Body of pancreas (tissue), 4 donors: Measurements from ENCODE around the gene PPP1R37. TPM values are rescaled to one million over a fixed set of nuclear protein-coding genes. Genes with fewer than 3 reads are reported as not detected.

ENCODE experiments used
- ATAC-seq: fragments of 150-250 bp; one replicate; pipeline ENCODE4 v1.9.1; 2016
- DNase-seq, 4 donors: peaks; one replicate each; pipeline ENCODE4 v3.0.0-alpha.2; 2019
- H3K27ac ChIP-seq, 4 donors: fragments of 200-600 bp; sonication (generic); 1 replicate in 3 of 4; 2 replicates in 1 of 4; pipeline versions ENCODE4 v1.5.1 to v1.6.1; 2016 to 2019; ENCODE audit warnings: mild to moderate bottlenecking in 1 of 4, mixed read lengths in 1 of 4, moderate library complexity in 1 of 4
- H3K27me3 ChIP-seq, 2 donors: fragments of 200-600 bp; sonication (generic); one replicate each; pipeline ENCODE4 v1.6.0; 2016; ENCODE audit warnings: mild to moderate bottlenecking in 1 of 2
- H3K36me3 ChIP-seq, 2 donors: fragments of 200-600 bp; sonication (generic); replicated peaks in 1 of 2; 2 replicates each; pipeline ENCODE4 v1.5.1; 2016; ENCODE audit warnings: low read depth in 2 of 2; ENCODE audit not compliant: insufficient read depth in 1 of 2
- H3K4me1 ChIP-seq: fragments of 200-600 bp; sonication (generic); one replicate; pipeline ENCODE4 v1.6.0; 2016
- H3K4me3 ChIP-seq, 2 donors: fragments of 200-600 bp; sonication (generic); 1 replicate in 1 of 2; 2 replicates in 1 of 2; pipeline ENCODE4 v1.5.1; 2016 to 2019
- H3K9me3 ChIP-seq, 3 donors: fragments of 200-600 bp; sonication (generic); 1 replicate in 2 of 3; 2 replicates in 1 of 3; pipeline ENCODE4 v1.5.1; 2016
- POLR2A ChIP-seq, 3 donors: fragments of 450-650 bp; IDR thresholded peaks; one replicate each; pipeline ENCODE4 v1.6.1; 2016; ENCODE audit warnings: antibody characterized with exemption in 3 of 3, mild to moderate bottlenecking in 2 of 3
- WGBS, 2 donors: methylation state at CpG; one replicate each; pipeline ENCODE4 v1.1.5; 2017; 5-methylcytosine and 5-hydroxymethylcytosine counted together
- intact Hi-C: fragments of 100-400 bp; cut with DNase I; formaldehyde crosslinking; loops from one replicate; pipeline ENCODE4 v1.15.1; 2023
- total RNA-seq, 2 donors: library from RNA; depleted of rRNA; stranded (reverse); fragments of >200 nt; gene quantifications; one replicate each; pipeline ENCODE4 v1.1.0, GENCODE V29; 2016
- TF ChIP-seq, protein P1 (sequence below), 7 experiments: fragments of 450-650 bp in 4 of 7; fragments of 200-600 bp in 3 of 7; sonication (generic) in 3 of 7; IDR thresholded peaks; one replicate each; pipeline ENCODE4 v1.5.1; 2016 to 2019; ENCODE audit warnings: antibody characterized with exemption in 7 of 7

The PPP1R37 gene
- total RNA-seq, 2 donors from 2014 or later: 16.6 to 49.8 TPM

DNA sequence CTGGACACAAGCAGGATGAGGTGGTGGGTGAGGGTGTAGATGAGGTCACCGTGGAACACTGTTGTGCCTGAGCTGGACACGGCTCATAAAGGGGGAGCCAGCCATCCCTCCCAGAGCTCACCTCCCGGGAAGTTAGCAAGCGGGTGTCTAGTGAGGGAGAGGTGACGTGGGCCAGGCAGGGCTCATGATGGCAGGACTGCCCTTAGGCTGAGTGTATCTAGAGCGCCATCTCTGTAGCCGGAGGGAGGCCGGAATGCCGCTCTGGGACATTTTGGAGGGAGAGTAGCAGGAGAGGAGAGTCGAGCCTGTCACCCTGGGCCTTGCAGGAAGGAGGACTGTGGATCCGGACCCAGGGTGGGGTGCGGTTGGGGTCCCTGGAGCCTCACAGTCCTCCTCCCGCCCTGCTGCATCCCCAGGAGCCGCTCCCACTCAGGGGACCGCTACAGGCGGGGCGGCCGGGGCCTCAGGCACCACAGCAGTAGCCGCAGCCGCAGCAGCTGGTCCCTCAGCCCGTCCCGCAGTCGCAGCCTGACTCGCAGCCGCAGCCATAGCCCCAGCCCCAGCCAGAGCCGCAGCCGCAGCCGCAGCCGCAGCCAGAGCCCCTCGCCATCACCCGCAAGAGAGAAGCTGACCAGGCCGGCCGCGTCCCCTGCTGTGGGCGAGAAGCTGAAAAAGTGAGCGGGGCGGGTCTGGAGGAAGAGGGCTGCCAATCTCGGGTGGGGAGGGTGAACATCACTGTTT, 25.9 kb upstream of the PPP1R37 start:
- Histone ChIP-seq H3K9me3 (no peaks in the 10 kb centered on the region), H3K4me1 (no peaks in the 10 kb centered on the region), H3K36me3 (peaks cover 17 to 34% of the 10 kb centered on the region in 2 donors), H3K4me3 (no peak overlapping the region), H3K27me3 (no peaks in the 10 kb centered on the region), H3K27ac (no peak overlapping the region)
- intact Hi-C loops: no loop called here
- DNase-seq: no peak
- no peak for ATAC-seq
- WGBS, 2 donors: 93% methylated on average over 21 to 36 of the region's 38 CpGs
- no peak for TF ChIP-seq POLR2A (IDR thresholded peaks at IDR 0.05)
- TF ChIP-seq, protein P1, sequence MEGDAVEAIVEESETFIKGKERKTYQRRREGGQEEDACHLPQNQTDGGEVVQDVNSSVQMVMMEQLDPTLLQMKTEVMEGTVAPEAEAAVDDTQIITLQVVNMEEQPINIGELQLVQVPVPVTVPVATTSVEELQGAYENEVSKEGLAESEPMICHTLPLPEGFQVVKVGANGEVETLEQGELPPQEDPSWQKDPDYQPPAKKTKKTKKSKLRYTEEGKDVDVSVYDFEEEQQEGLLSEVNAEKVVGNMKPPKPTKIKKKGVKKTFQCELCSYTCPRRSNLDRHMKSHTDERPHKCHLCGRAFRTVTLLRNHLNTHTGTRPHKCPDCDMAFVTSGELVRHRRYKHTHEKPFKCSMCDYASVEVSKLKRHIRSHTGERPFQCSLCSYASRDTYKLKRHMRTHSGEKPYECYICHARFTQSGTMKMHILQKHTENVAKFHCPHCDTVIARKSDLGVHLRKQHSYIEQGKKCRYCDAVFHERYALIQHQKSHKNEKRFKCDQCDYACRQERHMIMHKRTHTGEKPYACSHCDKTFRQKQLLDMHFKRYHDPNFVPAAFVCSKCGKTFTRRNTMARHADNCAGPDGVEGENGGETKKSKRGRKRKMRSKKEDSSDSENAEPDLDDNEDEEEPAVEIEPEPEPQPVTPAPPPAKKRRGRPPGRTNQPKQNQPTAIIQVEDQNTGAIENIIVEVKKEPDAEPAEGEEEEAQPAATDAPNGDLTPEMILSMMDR (IDR thresholded peaks at IDR 0.05): no peak

GRCh38 chr19:45068041-45068440, 24.9 kb upstream of the PPP1R37 start:
- no peak overlapping the region for H3K27ac ChIP-seq
- intact Hi-C loops: no loop called here
- H3K36me3 ChIP-seq: peaks cover 17 to 34% of the 10 kb centered on the region in 2 donors
- no peaks in the 10 kb centered on the region for H3K27me3 ChIP-seq
- H3K9me3 ChIP-seq: no peaks in the 10 kb centered on the region
- no peak for DNase-seq
- H3K4me1 ChIP-seq: no peaks in the 10 kb centered on the region
- no peak overlapping the region for H3K4me3 ChIP-seq
- ATAC-seq: no peak
- 80 to 88% methylated on average over 8 of the region's 10 CpGs for WGBS, 2 donors
- TF ChIP-seq, protein P1 (IDR thresholded peaks at IDR 0.05): no peak
- no peak for TF ChIP-seq POLR2A (IDR thresholded peaks at IDR 0.05)

GRCh38 chr19:45069056-45069455, 23.9 kb upstream of the PPP1R37 start:
- WGBS, 2 donors: 82 to 87% methylated on average over 13 of the region's 13 CpGs
- Histone ChIP-seq H3K4me3 (no peak overlapping the region), H3K27me3 (no peaks in the 10 kb centered on the region), H3K27ac (no peak overlapping the region), H3K36me3 (peaks cover 11 to 28% of the 10 kb centered on the region in 2 donors), H3K4me1 (no peaks in the 10 kb centered on the region), H3K9me3 (no peaks in the 10 kb centered on the region)
- TF ChIP-seq POLR2A (IDR thresholded peaks at IDR 0.05): no peak
- TF ChIP-seq, protein P1 (IDR thresholded peaks at IDR 0.05): no peak
- peak; percentile 18 for ATAC-seq
- intact Hi-C loops: no loop called here
- DNase-seq: no peak

DNA sequence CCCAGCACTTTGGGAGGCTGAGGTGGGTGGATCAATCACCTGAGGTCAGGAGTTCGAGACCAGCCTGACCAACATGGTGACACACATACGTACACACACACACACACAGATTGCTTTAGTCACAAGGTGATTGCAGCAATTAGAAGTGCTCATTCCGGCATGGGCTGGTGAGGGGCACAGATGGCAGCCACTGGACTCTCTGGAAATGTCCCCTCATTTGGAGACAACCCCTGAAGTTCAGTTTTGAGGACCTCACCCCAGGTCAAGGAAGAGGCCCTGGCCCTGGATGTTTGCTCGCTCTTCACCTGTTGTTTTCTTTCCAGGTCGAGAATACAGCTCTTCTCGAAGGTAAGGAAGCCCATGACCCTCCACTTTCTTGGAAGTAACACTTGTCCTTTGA, 22.8 kb upstream of the PPP1R37 start:
- Histone ChIP-seq H3K27ac (no peak overlapping the region), H3K27me3 (no peaks in the 10 kb centered on the region), H3K9me3 (no peaks in the 10 kb centered on the region), H3K36me3 (peaks cover 4 to 21% of the 10 kb centered on the region in 2 donors), H3K4me1 (peaks cover 6% of the 10 kb centered on the region), H3K4me3 (no peak overlapping the region)
- intact Hi-C loops: no loop called here
- no peak for TF ChIP-seq POLR2A (IDR thresholded peaks at IDR 0.05)
- TF ChIP-seq, protein P1 (IDR thresholded peaks at IDR 0.05): no peak
- ATAC-seq: no peak
- DNase-seq: no peak
- WGBS, 2 donors: 83 to 94% methylated on average over 5 of the region's 6 CpGs
